ENCODE measurements around the gene GRAMD1A. TPM values are rescaled to one million over a fixed set of nuclear protein-coding genes. Genes with fewer than 3 reads are reported as not detected.

Gene GRAMD1A
- total RNA-seq, 1 donor from 2014 or later, result 61.9 TPM

GRCh38 chr19:35015270-35015953 is 15.3 kb downstream of the GRAMD1A start:
- no peak for DNase-seq (ENCODE audit: extremely low spot score in 2 of 2)
- TF ChIP-seq POLR2A (IDR thresholded peaks at IDR 0.05), result no peak
- no peak for TF ChIP-seq POLR2AphosphoS5 (IDR thresholded peaks at IDR 0.05; ENCODE audit: insufficient read depth in 1 of 2, low read depth in 1 of 2)
- no peak for TF ChIP-seq CTCF (IDR thresholded peaks at IDR 0.05)
- peaks cover 18% of the 10 kb centered on the region for H3K4me1 ChIP-seq
- no peaks in the 10 kb centered on the region for H3K27me3 ChIP-seq
- intact Hi-C loops (cut with DNase I), result no loop called here
- H3K27ac ChIP-seq, result no peak overlapping the region
- peaks cover 0 to 61% of the 10 kb centered on the region in 2 donors for H3K36me3 ChIP-seq
- H3K4me3 ChIP-seq, result no peak overlapping the region
- H3K9me3 ChIP-seq, result no peaks in the 10 kb centered on the region

- Histone ChIP-seq H3K27me3 (no peaks in the 10 kb centered on the region), H3K4me1 (peaks cover 18% of the 10 kb centered on the region), H3K36me3 (peaks cover 0 to 64% of the 10 kb centered on the region in 2 donors), H3K9me3 (no peaks in the 10 kb centered on the region), H3K4me3 (no peak overlapping the region), H3K27ac (no peak overlapping the region)
- no peak for DNase-seq (ENCODE audit: extremely low spot score in 2 of 2)
- intact Hi-C loops (cut with DNase I), result no loop called here
- TF ChIP-seq CTCF (IDR thresholded peaks at IDR 0.05), result no peak
- TF ChIP-seq POLR2AphosphoS5 (IDR thresholded peaks at IDR 0.05; ENCODE audit: insufficient read depth in 1 of 2, low read depth in 1 of 2), result no peak
- TF ChIP-seq POLR2A (IDR thresholded peaks at IDR 0.05), result no peak
Measured at GRCh38 chr19:35015954-35016351, 15.8 kb downstream of the GRAMD1A start.

- no peak overlapping the region for H3K27ac ChIP-seq
- intact Hi-C loops (cut with DNase I), result no loop called here
- H3K36me3 ChIP-seq, result peaks cover 6 to 68% of the 10 kb centered on the region in 2 donors
- H3K9me3 ChIP-seq, result no peaks in the 10 kb centered on the region
- no peak for TF ChIP-seq CTCF (IDR thresholded peaks at IDR 0.05)
- no peak for TF ChIP-seq POLR2AphosphoS5 (IDR thresholded peaks at IDR 0.05; ENCODE audit: insufficient read depth in 1 of 2, low read depth in 1 of 2)
- no peak for TF ChIP-seq POLR2A (IDR thresholded peaks at IDR 0.05)
- no peaks in the 10 kb centered on the region for H3K27me3 ChIP-seq
- peaks cover 10% of the 10 kb centered on the region for H3K4me1 ChIP-seq
- H3K4me3 ChIP-seq, result no peak overlapping the region
- no peak for DNase-seq (ENCODE audit: extremely low spot score in 2 of 2)
Measured at GRCh38 chr19:35017507-35017906, 17.4 kb downstream of the GRAMD1A start.

- Histone ChIP-seq H3K36me3 (peaks cover 6 to 75% of the 10 kb centered on the region in 2 donors), H3K27ac (no peak overlapping the region), H3K4me3 (no peak overlapping the region), H3K4me1 (peaks cover 1% of the 10 kb centered on the region), H3K9me3 (no peaks in the 10 kb centered on the region), H3K27me3 (no peaks in the 10 kb centered on the region)
- intact Hi-C loops (cut with DNase I), result no loop called here
- no peak for DNase-seq (ENCODE audit: extremely low spot score in 2 of 2)
- TF ChIP-seq CTCF (IDR thresholded peaks at IDR 0.05) (no peak), POLR2A (IDR thresholded peaks at IDR 0.05) (no peak), POLR2AphosphoS5 (IDR thresholded peaks at IDR 0.05; ENCODE audit: insufficient read depth in 1 of 2, low read depth in 1 of 2) (no peak)
Measured at GRCh38 chr19:35018379-35018778, 18.3 kb downstream of the GRAMD1A start.

- no peak for DNase-seq (ENCODE audit: extremely low spot score in 2 of 2)
- Histone ChIP-seq H3K9me3 (no peaks in the 10 kb centered on the region), H3K27ac (no peak overlapping the region), H3K4me3 (no peak overlapping the region), H3K4me1 (no peaks in the 10 kb centered on the region), H3K36me3 (peaks cover 6 to 79% of the 10 kb centered on the region in 2 donors), H3K27me3 (no peaks in the 10 kb centered on the region)
- intact Hi-C loops (cut with DNase I), result no loop called here
- TF ChIP-seq CTCF (IDR thresholded peaks at IDR 0.05), result no peak
- no peak for TF ChIP-seq POLR2A (IDR thresholded peaks at IDR 0.05)
- TF ChIP-seq POLR2AphosphoS5 (IDR thresholded peaks at IDR 0.05; ENCODE audit: insufficient read depth in 1 of 2, low read depth in 1 of 2), result no peak
Measured at GRCh38 chr19:35019144-35019543, 19.0 kb downstream of the GRAMD1A start.

Measured in vagina (tissue), 2 donors.